GM21576 (cell line): Measurements from ENCODE around the gene CRK.
A peak's percentile ranks its signal among the peaks of the same experiment; 100 is the strongest.
"Not testable (repeated sequence)": the region's sequence is repeated elsewhere in the genome, so short reads cannot be mapped to it uniquely, and the experiment has no call there.

Experiments
- ATAC-seq: cut with Tn5 transposase; IDR thresholded peaks from one replicate; pipeline ENCODE4 v1.9.1; 2021; ENCODE audit warnings: mild to moderate bottlenecking, moderate library complexity; ENCODE audit not compliant: unreplicated experiment

The CRK gene

GRCh38 chr17:1467898-1468492, 12.0 kb upstream of the CRK start:
- no peak for ATAC-seq

GRCh38 chr17:1467258-1467657, 11.2 kb upstream of the CRK start:
- ATAC-seq = no peak

- ATAC-seq = no peak
Observed at GRCh38 chr17:1464186-1464585, 8.2 kb upstream of the CRK start.

GRCh38 chr17:1462164-1463112, 6.4 kb upstream of the CRK start:
- ATAC-seq = no peak

- ATAC-seq = no peak
Observed at GRCh38 chr17:1461198-1461944, 5.3 kb upstream of the CRK start.

- ATAC-seq = no peak
Observed at GRCh38 chr17:1460233-1460632, 4.2 kb upstream of the CRK start.

- ATAC-seq = peak; percentile 33
Observed at GRCh38 chr17:1455291-1455796, 688 bp downstream of the CRK start.

GRCh38 chr17:1454541-1454940, 1.5 kb downstream of the CRK start:
- ATAC-seq = no peak

GRCh38 chr17:1453694-1454093, 2.3 kb downstream of the CRK start:
- ATAC-seq = not testable (repeated sequence)

GRCh38 chr17:1452836-1453235, 3.2 kb downstream of the CRK start:
- ATAC-seq = no peak

GRCh38 chr17:1450261-1450660, 5.8 kb downstream of the CRK start:
- not testable (repeated sequence) for ATAC-seq

GRCh38 chr17:1449412-1449967, 6.5 kb downstream of the CRK start:
- ATAC-seq = no peak

GRCh38 chr17:1447052-1447451, 9.0 kb downstream of the CRK start:
- no peak for ATAC-seq

- no peak for ATAC-seq
Observed at GRCh38 chr17:1446201-1446600, 9.8 kb downstream of the CRK start.

GRCh38 chr17:1445695-1446094, 10.3 kb downstream of the CRK start:
- ATAC-seq = not testable (repeated sequence)

- not testable (repeated sequence) for ATAC-seq
Observed at GRCh38 chr17:1442721-1443120, 13.3 kb downstream of the CRK start.

GRCh38 chr17:1442187-1442586, 13.8 kb downstream of the CRK start:
- no peak for ATAC-seq

GRCh38 chr17:1440921-1441320, 15.1 kb downstream of the CRK start:
- no peak for ATAC-seq

GRCh38 chr17:1438593-1439083, 17.4 kb downstream of the CRK start:
- no peak for ATAC-seq

- ATAC-seq = no peak
Observed at GRCh38 chr17:1435326-1435725, 20.7 kb downstream of the CRK start.

- ATAC-seq = no peak
Observed at GRCh38 chr17:1434150-1434549, 21.9 kb downstream of the CRK start.
